Pancreas (tissue), 10 donors: ENCODE data around the gene STRA8. TPM values are rescaled to one million over a fixed set of nuclear protein-coding genes. Genes with fewer than 3 reads are reported as not detected.

ENCODE experiments used
- ATAC-seq, 4 donors: fragments of 200-7000 bp; cut with Tn5 transposase; one replicate each; pipeline versions ENCODE4 v1.8.0 to v1.9.1; 2020; ENCODE audit warnings: mild to moderate bottlenecking in 4 of 4, moderate library complexity in 4 of 4
- DNase-seq, 6 donors: peaks; one replicate each; pipeline ENCODE4 v3.0.0-alpha.2; 2020
- FAIRE-seq: peaks from 2 replicates; lab custom pipeline; 2012; peaks lifted over from hg19 to GRCh38; lab: Jason Lieb, UNC
- H3K27ac ChIP-seq, 4 donors: fragments of 200-600 bp; sonication (generic); 1 replicate in 3 of 4; 2 replicates in 1 of 4; pipeline versions ENCODE4 v1.5.0 to v1.8.0; 2020
- H3K27me3 ChIP-seq, 4 donors: fragments of 200-600 bp; one replicate each; pipeline ENCODE4 v1.8.0; 2021
- H3K36me3 ChIP-seq, 3 donors: fragments of 200-600 bp; sonication (generic) in 1 of 3; one replicate each; pipeline versions ENCODE4 v1.5.0 to v1.8.0; 2020 to 2021
- H3K4me1 ChIP-seq, 3 donors: fragments of 200-600 bp; one replicate each; pipeline ENCODE4 v1.8.0; 2021
- H3K4me3 ChIP-seq, 4 donors: fragments of 200-600 bp; sonication (generic) in 2 of 4; one replicate each; pipeline versions ENCODE4 v1.5.0 to v1.8.0; 2020 to 2021
- H3K9me3 ChIP-seq, 4 donors: fragments of 200-600 bp; one replicate each; pipeline ENCODE4 v1.8.0; 2021
- WGBS, 2 donors: extraction: QIAGEN DNeasy Blood & Tissue Kit; methylation state at CpG; one replicate each; pipeline ENCODE4 v1.1.7; 2013; 5-methylcytosine and 5-hydroxymethylcytosine counted together
- intact Hi-C, 3 donors: fragments of 100-400 bp; cut with DNase I; formaldehyde crosslinking; loops; one replicate each; pipeline versions ENCODE4 v1.11.1 to v1.14.2; 2022
- polyA plus RNA-seq, 2 donors: library from polyadenylated mRNA; stranded (reverse); fragments of 200-250 nt; gene quantifications; one replicate each; pipeline ENCODE4 v1.2.3, GENCODE V29; 2013
- total RNA-seq, 6 donors: library from RNA; stranded (reverse); fragmentation: NEBNext Ultra II Directional in 4 of 6; extraction: Animal tissue kit (Norgen Biotek cat#: 25700) in 4 of 6; gene quantifications; one replicate each; pipeline versions ENCODE4 v1.2.1 to v1.2.4, GENCODE V29; 2021 to 2023
- TF ChIP-seq, protein P1 (sequence below), 4 donors: fragments of 200-600 bp; sonication (generic) in 3 of 4; IDR thresholded peaks; one replicate each; pipeline versions ENCODE4 v1.5.0 to v1.8.0; 2021; ENCODE audit warnings: antibody characterized with exemption in 4 of 4
- donor health status: healthy with polysubstance abuse.
- donor health status: DM: no; HTN: no; CAD: no; lungs with moderate emphysema.
- donor health status: DM: no; HTN: no; CAD: no.
- donor health status: control.
- donor health status: control.
- donor health status: Bipolar disorder and iron deficiency.
- donor health status: DM: yes; HTN: yes; CAD: no.
- donor health status: DM: no; HTN: no; CAD: no.
- donor health status: DM: no; HTN: no; CAD: no.
- donor health status: DM: yes; HTN: yes; CAD: no.

STRA8 gene
- total and polyA plus RNA-seq, 8 donors, result 0.12 TPM; not detected in 7

DNA sequence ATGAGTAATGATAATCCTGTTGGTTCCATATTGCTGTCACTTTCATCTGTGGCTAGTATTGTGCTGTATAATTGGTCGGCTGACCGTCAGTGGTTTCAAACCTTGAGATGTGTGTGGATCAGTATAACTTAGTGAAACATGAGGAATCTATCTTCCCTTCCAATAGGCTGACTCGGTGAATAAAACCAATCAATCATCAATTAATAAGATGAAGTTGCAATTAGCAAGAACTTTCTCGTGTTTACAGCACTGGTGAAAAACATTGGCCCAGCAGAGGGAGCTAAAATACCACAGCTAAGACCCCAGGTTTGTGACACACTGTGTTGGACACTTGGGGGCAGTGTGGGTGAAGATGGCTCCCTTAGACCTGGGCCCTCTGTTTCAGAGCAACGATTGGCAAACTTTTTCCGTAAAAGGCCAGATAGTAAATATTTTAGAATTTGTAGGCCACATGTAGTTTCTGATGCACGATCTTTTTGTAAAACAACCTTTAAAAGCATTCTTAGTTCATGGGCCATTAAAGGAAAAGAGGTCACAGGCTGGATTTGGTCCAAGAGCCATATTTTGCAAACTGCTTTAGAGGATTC, 47.8 kb downstream of the STRA8 start:
- ATAC-seq, result peak; percentile 98 to 100 (median 100)
- Histone ChIP-seq H3K4me1 (no peaks in the 10 kb centered on the region), H3K27me3 (no peaks in the 10 kb centered on the region), H3K36me3 (no peaks in the 10 kb centered on the region), H3K4me3 (no peak overlapping the region), H3K9me3 (no peaks in the 10 kb centered on the region), H3K27ac (no peak overlapping the region)
- WGBS, 2 donors, result 2 to 5% methylated on average over 7 of the region's 7 CpGs
- peak; percentile 96 for FAIRE-seq
- intact Hi-C loops, result loop anchor here in 2 of 3 donors (5.0 to 10.0 kb wide), 3 partner anchors 51 to 363 kb away; no protein-coding TSS in a partner anchor
- DNase-seq, result peak in 5 of 6 donors; percentile 66 to 82 (median 74)
- TF ChIP-seq, protein P1, sequence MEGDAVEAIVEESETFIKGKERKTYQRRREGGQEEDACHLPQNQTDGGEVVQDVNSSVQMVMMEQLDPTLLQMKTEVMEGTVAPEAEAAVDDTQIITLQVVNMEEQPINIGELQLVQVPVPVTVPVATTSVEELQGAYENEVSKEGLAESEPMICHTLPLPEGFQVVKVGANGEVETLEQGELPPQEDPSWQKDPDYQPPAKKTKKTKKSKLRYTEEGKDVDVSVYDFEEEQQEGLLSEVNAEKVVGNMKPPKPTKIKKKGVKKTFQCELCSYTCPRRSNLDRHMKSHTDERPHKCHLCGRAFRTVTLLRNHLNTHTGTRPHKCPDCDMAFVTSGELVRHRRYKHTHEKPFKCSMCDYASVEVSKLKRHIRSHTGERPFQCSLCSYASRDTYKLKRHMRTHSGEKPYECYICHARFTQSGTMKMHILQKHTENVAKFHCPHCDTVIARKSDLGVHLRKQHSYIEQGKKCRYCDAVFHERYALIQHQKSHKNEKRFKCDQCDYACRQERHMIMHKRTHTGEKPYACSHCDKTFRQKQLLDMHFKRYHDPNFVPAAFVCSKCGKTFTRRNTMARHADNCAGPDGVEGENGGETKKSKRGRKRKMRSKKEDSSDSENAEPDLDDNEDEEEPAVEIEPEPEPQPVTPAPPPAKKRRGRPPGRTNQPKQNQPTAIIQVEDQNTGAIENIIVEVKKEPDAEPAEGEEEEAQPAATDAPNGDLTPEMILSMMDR (IDR thresholded peaks at IDR 0.05), result peak; percentile 67 to 89 (median 82)

DNA sequence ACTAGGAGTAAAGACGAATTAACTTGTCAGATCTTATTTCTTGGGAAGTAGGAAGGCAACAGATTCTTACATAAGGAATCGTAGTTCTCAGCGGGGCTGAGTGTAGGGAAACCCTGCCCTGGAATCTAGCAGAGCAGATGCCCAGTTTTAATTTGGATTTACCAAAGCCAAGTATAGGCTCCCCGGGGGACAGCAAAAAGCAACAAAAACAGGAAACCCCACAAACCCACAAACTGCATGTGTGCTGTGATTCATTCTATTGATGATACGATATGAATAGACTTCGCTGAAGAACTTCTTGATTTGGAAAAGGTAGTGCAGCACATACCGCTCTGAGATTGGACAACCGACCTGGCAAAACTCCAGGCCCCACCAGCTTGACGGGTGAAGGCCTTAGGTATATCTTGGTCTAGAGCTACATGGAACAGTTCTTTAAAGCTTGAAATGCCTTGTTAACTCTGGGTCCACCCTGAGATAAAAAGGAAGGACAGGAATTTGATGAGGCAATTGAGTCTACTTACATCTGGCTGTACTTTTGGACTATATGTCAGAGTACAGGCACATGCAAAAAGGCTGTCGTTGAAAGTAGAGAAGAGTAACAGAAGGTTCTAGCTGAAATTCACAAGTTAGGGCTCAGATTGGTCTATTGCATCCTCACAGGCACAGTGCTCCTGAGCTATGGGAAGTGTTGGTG, 49.1 kb downstream of the STRA8 start:
- DNase-seq (no peak), FAIRE-seq (no peak), ATAC-seq (no peak)
- Histone ChIP-seq H3K27ac (no peak overlapping the region), H3K4me1 (no peaks in the 10 kb centered on the region), H3K27me3 (no peaks in the 10 kb centered on the region), H3K36me3 (no peaks in the 10 kb centered on the region), H3K9me3 (no peaks in the 10 kb centered on the region), H3K4me3 (no peak overlapping the region)
- intact Hi-C loops, result loop anchor here in 2 of 3 donors (5.0 to 10.0 kb wide), 3 partner anchors 50 to 362 kb away; no protein-coding TSS in a partner anchor
- WGBS, 2 donors, result 78 to 84% methylated on average over 10 of the region's 10 CpGs
- TF ChIP-seq, protein P1 (IDR thresholded peaks at IDR 0.05), result no peak

DNA sequence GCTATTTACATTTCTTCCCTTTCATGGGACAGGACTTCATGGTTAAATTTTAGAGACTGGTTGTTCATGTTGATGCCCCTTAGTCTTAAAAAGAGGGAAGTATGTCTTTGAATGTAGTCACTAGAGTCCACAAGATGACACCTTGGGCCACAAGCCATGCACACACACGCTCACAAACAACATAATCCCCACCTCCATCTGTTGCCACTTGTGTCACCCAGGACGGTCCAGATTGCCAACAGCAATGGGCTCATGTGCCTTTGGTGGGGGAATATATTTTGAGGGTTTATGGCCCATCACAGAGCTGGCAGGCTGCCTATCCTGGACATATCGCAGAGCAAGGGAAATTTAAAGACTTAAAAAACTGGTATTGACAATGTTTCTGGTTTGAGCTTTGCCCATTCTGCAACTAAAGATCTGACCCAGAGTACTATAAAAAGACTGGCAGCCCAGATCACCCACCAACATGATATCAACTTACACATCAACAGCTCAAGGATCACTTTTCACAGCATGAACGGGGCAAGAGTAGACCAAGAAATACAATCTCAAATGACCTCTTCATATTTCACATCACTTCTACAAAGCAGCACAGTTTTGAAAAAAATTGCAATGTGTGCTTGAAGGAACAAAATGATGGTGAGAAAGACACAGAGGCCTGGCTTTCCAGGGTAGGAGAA, 50.5 kb downstream of the STRA8 start:
- H3K36me3 ChIP-seq, result no peaks in the 10 kb centered on the region
- H3K9me3 ChIP-seq, result no peaks in the 10 kb centered on the region
- TF ChIP-seq, protein P1 (IDR thresholded peaks at IDR 0.05), result no peak
- DNase-seq (no peak), ATAC-seq (no peak), FAIRE-seq (no peak)
- H3K27me3 ChIP-seq, result no peaks in the 10 kb centered on the region
- H3K27ac ChIP-seq, result no peak overlapping the region
- intact Hi-C loops, result loop anchor here in 2 of 3 donors (5.0 to 10.0 kb wide), 3 partner anchors 48 to 361 kb away; no protein-coding TSS in a partner anchor
- 77 to 79% methylated on average over 4 of the region's 4 CpGs for WGBS, 2 donors
- H3K4me3 ChIP-seq, result no peak overlapping the region
- H3K4me1 ChIP-seq, result no peaks in the 10 kb centered on the region

DNA sequence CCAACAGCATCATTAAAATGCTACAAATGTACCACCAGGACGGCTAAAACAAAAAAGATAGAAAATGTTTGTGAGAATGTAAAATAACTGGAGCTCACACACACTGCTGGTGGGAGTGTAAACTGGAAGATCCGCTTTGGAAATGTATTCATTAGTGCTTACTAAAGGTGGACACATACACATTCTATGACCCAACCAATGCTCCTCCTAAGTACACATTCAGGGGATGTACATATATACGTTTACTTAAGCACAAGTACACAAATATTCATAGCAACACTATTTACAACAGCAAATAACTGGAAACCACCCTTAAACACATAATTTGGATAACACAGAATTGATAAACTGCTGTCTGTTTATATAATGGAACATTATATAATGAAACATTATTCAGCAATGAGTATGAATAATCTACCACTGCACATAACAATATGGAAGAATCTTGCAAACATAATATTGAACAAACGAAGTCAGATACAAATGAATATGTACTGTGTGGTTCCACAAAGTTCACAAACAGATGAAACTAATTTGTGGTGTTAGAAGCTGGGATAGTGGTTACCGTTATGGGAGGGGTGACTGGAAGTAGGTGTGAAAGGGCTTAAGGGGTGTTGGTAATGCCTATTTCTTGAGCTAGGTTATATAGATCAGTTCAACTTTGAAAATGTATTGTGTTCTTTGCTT, 52.1 kb downstream of the STRA8 start:
- H3K36me3 ChIP-seq, result no peaks in the 10 kb centered on the region
- no peaks in the 10 kb centered on the region for H3K9me3 ChIP-seq
- WGBS, 2 donors, result 61 to 69% methylated on average over 5 of the region's 5 CpGs
- DNase-seq (no peak), ATAC-seq (no peak), FAIRE-seq (no peak)
- H3K27me3 ChIP-seq, result no peaks in the 10 kb centered on the region
- no peak overlapping the region for H3K27ac ChIP-seq
- intact Hi-C loops, result loop anchor here in 2 of 3 donors (10.0 kb wide), 1 partner anchor 359 kb away; no protein-coding TSS in a partner anchor
- H3K4me1 ChIP-seq, result no peaks in the 10 kb centered on the region
- no peak overlapping the region for H3K4me3 ChIP-seq
- TF ChIP-seq, protein P1 (IDR thresholded peaks at IDR 0.05), result no peak
